Liver (tissue), 9 donors: ENCODE data around the gene GBA2. TPM values are rescaled to one million over a fixed set of nuclear protein-coding genes. Genes with fewer than 3 reads are reported as not detected.

Source experiments
- DNase-seq: peaks from one replicate; pipeline ENCODE4 v3.0.0-alpha.2; 2017; ENCODE audit warnings: low spot score
- H3K27ac ChIP-seq, 2 donors: one replicate each; pipeline ENCODE4 v1.7.0; 2013; ENCODE audit warnings: inconsistent platforms in 2 of 2, low read length in 2 of 2, control low read depth in 1 of 2, low read depth in 1 of 2, mild to moderate bottlenecking in 1 of 2
- H3K27me3 ChIP-seq, 4 donors: one replicate each; pipeline versions ENCODE4 v1.6.1 to v1.7.0; 2013; ENCODE audit warnings: low read length in 3 of 4, inconsistent platforms in 1 of 4, mild to moderate bottlenecking in 1 of 4, moderate library complexity in 1 of 4; ENCODE audit not compliant: control insufficient read depth in 4 of 4, insufficient read depth in 4 of 4
- H3K36me3 ChIP-seq, 4 donors: one replicate each; pipeline versions ENCODE4 v1.6.1 to v1.7.0; 2013; ENCODE audit warnings: low read length in 3 of 4, mild to moderate bottlenecking in 3 of 4, low read depth in 1 of 4, moderate library complexity in 1 of 4; ENCODE audit not compliant: control insufficient read depth in 4 of 4, insufficient read depth in 3 of 4
- H3K4me1 ChIP-seq, 4 donors: one replicate each; pipeline versions ENCODE4 v1.6.1 to v1.7.0; 2013; ENCODE audit warnings: low read length in 3 of 4, mild to moderate bottlenecking in 3 of 4, moderate library complexity in 1 of 4; ENCODE audit not compliant: control insufficient read depth in 4 of 4, insufficient read depth in 4 of 4
- H3K4me3 ChIP-seq, 3 donors: one replicate each; pipeline versions ENCODE4 v1.6.1 to v1.7.0; 2013; ENCODE audit warnings: low read length in 3 of 3, control low read depth in 1 of 3, low read depth in 1 of 3, mild to moderate bottlenecking in 1 of 3
- H3K9ac ChIP-seq, 2 donors: one replicate each; pipeline ENCODE4 v1.7.0; 2013; ENCODE audit warnings: low read length in 2 of 2, mild to moderate bottlenecking in 2 of 2, moderate library complexity in 2 of 2, control low read depth in 1 of 2, low read depth in 1 of 2
- H3K9me3 ChIP-seq, 4 donors: one replicate each; pipeline versions ENCODE4 v1.6.1 to v1.7.0; 2013; ENCODE audit warnings: low read length in 3 of 4; ENCODE audit not compliant: control insufficient read depth in 4 of 4
- EGR1 ChIP-seq, 2 donors: IDR thresholded peaks; 2 replicates each; pipeline ENCODE4 v1.6.1; 2016 to 2018; ENCODE audit warnings: antibody characterized with exemption in 2 of 2, low read depth in 2 of 2
- FOXA1 ChIP-seq: IDR thresholded peaks from 2 replicates; pipeline ENCODE4 v1.6.1; 2016; ENCODE audit warnings: antibody characterized with exemption
- FOXA2 ChIP-seq: IDR thresholded peaks from 2 replicates; pipeline ENCODE4 v1.6.1; 2016; ENCODE audit warnings: antibody characterized with exemption
- GABPA ChIP-seq, 2 donors: IDR thresholded peaks in 1 of 2; conservative IDR thresholded peaks in 1 of 2; 2 replicates each; pipeline ENCODE4 v1.6.1; 2016; ENCODE audit warnings: antibody characterized with exemption in 2 of 2, mild to moderate bottlenecking in 1 of 2, moderate library complexity in 1 of 2
- HNF4A ChIP-seq, 2 donors: conservative IDR thresholded peaks; 2 replicates each; pipeline ENCODE4 v1.6.1; 2016; ENCODE audit warnings: antibody characterized with exemption in 2 of 2, mild to moderate bottlenecking in 2 of 2
- HNF4G ChIP-seq: IDR thresholded peaks from 2 replicates; pipeline ENCODE4 v1.6.1; 2016; ENCODE audit warnings: antibody characterized with exemption
- NR2F2 ChIP-seq: IDR thresholded peaks from 2 replicates; pipeline ENCODE4 v1.6.1; 2016; ENCODE audit warnings: antibody characterized with exemption
- RAD21 ChIP-seq, 2 donors: IDR thresholded peaks; 2 replicates each; pipeline ENCODE4 v1.6.1; 2016; ENCODE audit warnings: antibody characterized with exemption in 2 of 2, mild to moderate bottlenecking in 2 of 2
- SP1 ChIP-seq: IDR thresholded peaks from 2 replicates; pipeline ENCODE4 v1.6.1; 2018; ENCODE audit warnings: antibody characterized with exemption, mild to moderate bottlenecking
- TAF1 ChIP-seq: conservative IDR thresholded peaks from 2 replicates; pipeline ENCODE4 v1.6.1; 2016; ENCODE audit warnings: antibody characterized with exemption, mild to moderate bottlenecking
- YY1 ChIP-seq: IDR thresholded peaks from 2 replicates; pipeline ENCODE4 v1.6.1; 2016; ENCODE audit warnings: antibody characterized with exemption, mild to moderate bottlenecking
- WGBS: extraction: QIAGEN DNeasy Blood & Tissue Kit; methylation state at CpG from one replicate; pipeline ENCODE4 v1.1.7; 2013; 5-methylcytosine and 5-hydroxymethylcytosine counted together
- polyA plus RNA-seq, 2 donors: library from polyadenylated mRNA; stranded (reverse) in 1 of 2; unstranded in 1 of 2; fragments of 200-250 nt in 1 of 2; fragments of >200 nt in 1 of 2; fragmentation: Nextera tagmentation in 1 of 2; extraction: Ambion mirVana in 1 of 2; gene quantifications; one replicate each; pipeline versions ENCODE4 v1.2.1 to v1.2.3, GENCODE V29; 2013 to 2015
- total RNA-seq, 2 donors: library from RNA; depleted of rRNA; stranded (reverse); fragments of >200 nt; gene quantifications; one replicate each; pipeline ENCODE4 v1.2.3, GENCODE V29; 2014
- TF ChIP-seq, protein P1 (sequence below): IDR thresholded peaks from 2 replicates; pipeline ENCODE4 v1.6.1; 2016; ENCODE audit warnings: antibody characterized with exemption, mild to moderate bottlenecking
- TF ChIP-seq, protein P2 (sequence below): IDR thresholded peaks from 2 replicates; pipeline ENCODE4 v1.6.1; 2016; ENCODE audit warnings: antibody characterized with exemption
- TF ChIP-seq, protein P3 (sequence below): fragments of 150-350 bp; IDR thresholded peaks from 2 replicates; pipeline ENCODE4 v1.5.1; 2017; ENCODE audit warnings: improper control_type of control experiment, low read depth, low read length; ENCODE audit not compliant: missing input control
- donor health status: healthy.
- donor health status: healthy.
- donor health status: healthy.
- donor health status: healthy.
- donor health status: healthy.

The GBA2 gene
- total and polyA plus RNA-seq, 4 donors, result 24.1 to 65.3 (median 25.8) TPM

DNA sequence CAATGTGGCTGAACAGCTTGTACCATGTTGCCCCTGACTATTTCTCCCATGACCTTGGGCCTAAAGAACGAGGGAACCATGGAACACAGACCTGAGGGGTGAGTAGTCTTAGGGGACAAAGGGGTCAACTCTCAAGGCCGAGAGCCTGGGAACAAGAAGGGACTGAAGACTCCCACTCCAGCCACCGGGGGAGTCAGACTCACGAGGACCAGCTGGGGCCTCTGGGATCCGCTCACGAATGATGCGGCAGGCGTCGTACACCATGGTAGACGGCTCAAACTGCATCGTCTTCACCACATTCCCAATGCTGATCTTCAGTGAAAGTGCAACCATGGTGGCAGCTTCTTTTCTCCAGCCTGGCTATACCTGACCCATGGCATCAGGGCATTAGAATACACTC lies 23.7 kb downstream of the GBA2 start:
- Histone ChIP-seq H3K4me1 (peaks cover 19 to 40% (median 36%) of the 10 kb centered on the region in 4 donors), H3K27me3 (no peaks in the 10 kb centered on the region), H3K4me3 (no peak overlapping the region), H3K36me3 (peaks cover 19 to 51% (median 49%) of the 10 kb centered on the region in 4 donors), H3K9ac (no peak overlapping the region), H3K9me3 (no peaks in the 10 kb centered on the region), H3K27ac (no peak overlapping the region)
- no peak for TF ChIP-seq EGR1 (IDR thresholded peaks at IDR 0.05; ENCODE audit: low read depth in 2 of 2)
- TF ChIP-seq HNF4A (conservative IDR thresholded peaks at IDR 0.05), result no peak
- no peak for TF ChIP-seq NR2F2
- TF ChIP-seq RAD21 (IDR thresholded peaks at IDR 0.05), result no peak
- TF ChIP-seq, protein P1, sequence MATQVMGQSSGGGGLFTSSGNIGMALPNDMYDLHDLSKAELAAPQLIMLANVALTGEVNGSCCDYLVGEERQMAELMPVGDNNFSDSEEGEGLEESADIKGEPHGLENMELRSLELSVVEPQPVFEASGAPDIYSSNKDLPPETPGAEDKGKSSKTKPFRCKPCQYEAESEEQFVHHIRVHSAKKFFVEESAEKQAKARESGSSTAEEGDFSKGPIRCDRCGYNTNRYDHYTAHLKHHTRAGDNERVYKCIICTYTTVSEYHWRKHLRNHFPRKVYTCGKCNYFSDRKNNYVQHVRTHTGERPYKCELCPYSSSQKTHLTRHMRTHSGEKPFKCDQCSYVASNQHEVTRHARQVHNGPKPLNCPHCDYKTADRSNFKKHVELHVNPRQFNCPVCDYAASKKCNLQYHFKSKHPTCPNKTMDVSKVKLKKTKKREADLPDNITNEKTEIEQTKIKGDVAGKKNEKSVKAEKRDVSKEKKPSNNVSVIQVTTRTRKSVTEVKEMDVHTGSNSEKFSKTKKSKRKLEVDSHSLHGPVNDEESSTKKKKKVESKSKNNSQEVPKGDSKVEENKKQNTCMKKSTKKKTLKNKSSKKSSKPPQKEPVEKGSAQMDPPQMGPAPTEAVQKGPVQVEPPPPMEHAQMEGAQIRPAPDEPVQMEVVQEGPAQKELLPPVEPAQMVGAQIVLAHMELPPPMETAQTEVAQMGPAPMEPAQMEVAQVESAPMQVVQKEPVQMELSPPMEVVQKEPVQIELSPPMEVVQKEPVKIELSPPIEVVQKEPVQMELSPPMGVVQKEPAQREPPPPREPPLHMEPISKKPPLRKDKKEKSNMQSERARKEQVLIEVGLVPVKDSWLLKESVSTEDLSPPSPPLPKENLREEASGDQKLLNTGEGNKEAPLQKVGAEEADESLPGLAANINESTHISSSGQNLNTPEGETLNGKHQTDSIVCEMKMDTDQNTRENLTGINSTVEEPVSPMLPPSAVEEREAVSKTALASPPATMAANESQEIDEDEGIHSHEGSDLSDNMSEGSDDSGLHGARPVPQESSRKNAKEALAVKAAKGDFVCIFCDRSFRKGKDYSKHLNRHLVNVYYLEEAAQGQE, result no peak
- TF ChIP-seq SP1, result no peak
- TF ChIP-seq HNF4G, result no peak
- no peak for TF ChIP-seq YY1
- TF ChIP-seq, protein P2, sequence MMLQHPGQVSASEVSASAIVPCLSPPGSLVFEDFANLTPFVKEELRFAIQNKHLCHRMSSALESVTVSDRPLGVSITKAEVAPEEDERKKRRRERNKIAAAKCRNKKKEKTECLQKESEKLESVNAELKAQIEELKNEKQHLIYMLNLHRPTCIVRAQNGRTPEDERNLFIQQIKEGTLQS, result no peak
- no peak for TF ChIP-seq GABPA (IDR thresholded peaks at IDR 0.05 in 1 of 2, conservative IDR thresholded peaks at IDR 0.05 in 1 of 2)
- no peak for TF ChIP-seq FOXA2
- 97% methylated on average over 11 of the region's 11 CpGs for WGBS
- DNase-seq, result no peak

DNA sequence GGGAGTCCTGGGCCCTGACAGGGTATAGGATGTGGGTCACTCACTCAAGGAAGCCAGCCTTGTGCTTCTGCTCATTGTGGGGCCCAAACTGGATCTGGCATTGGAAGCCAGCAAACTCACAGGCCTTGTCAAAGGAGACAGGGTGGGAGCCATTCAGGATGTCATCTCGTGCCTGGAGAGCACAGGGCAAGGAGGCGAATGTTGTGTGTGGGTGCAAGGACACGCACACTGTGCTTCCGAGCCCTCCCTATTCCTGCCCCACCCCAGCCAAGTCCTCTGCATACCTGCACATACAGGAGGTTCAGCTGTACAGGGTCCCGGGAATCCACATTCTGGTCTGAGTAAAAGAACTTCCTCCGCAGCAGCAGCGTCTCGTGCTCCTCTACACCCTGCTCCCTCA lies 25.1 kb downstream of the GBA2 start:
- no peaks in the 10 kb centered on the region for H3K27me3 ChIP-seq
- no peak overlapping the region for H3K4me3 ChIP-seq
- no peaks in the 10 kb centered on the region for H3K9me3 ChIP-seq
- 95% methylated on average over 8 of the region's 8 CpGs for WGBS
- TF ChIP-seq YY1 (no peak), FOXA2 (no peak), GABPA (IDR thresholded peaks at IDR 0.05 in 1 of 2, conservative IDR thresholded peaks at IDR 0.05 in 1 of 2) (no peak), NR2F2 (no peak), FOXA1 (no peak), TAF1 (no peak), EGR1 (IDR thresholded peaks at IDR 0.05; ENCODE audit: low read depth in 2 of 2) (no peak), SP1 (no peak), HNF4G (no peak)
- TF ChIP-seq, protein P3, sequence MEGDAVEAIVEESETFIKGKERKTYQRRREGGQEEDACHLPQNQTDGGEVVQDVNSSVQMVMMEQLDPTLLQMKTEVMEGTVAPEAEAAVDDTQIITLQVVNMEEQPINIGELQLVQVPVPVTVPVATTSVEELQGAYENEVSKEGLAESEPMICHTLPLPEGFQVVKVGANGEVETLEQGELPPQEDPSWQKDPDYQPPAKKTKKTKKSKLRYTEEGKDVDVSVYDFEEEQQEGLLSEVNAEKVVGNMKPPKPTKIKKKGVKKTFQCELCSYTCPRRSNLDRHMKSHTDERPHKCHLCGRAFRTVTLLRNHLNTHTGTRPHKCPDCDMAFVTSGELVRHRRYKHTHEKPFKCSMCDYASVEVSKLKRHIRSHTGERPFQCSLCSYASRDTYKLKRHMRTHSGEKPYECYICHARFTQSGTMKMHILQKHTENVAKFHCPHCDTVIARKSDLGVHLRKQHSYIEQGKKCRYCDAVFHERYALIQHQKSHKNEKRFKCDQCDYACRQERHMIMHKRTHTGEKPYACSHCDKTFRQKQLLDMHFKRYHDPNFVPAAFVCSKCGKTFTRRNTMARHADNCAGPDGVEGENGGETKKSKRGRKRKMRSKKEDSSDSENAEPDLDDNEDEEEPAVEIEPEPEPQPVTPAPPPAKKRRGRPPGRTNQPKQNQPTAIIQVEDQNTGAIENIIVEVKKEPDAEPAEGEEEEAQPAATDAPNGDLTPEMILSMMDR, result no peak
- H3K36me3 ChIP-seq, result peaks cover 29 to 66% (median 63%) of the 10 kb centered on the region in 4 donors
- no peak overlapping the region for H3K9ac ChIP-seq
- peaks cover 9 to 26% (median 21%) of the 10 kb centered on the region in 4 donors for H3K4me1 ChIP-seq
- H3K27ac ChIP-seq, result no peak overlapping the region
- DNase-seq, result no peak
